Adrenal gland (tissue), 12 donors: Measurements from ENCODE around the gene ABO. TPM values are rescaled to one million over a fixed set of nuclear protein-coding genes. Genes with fewer than 3 reads are reported as not detected.
A peak's percentile ranks its signal among the peaks of the same experiment; 100 is the strongest.
"Not testable (repeated sequence)": the region's sequence is repeated elsewhere in the genome, so short reads cannot be mapped to it uniquely, and the experiment has no call there.

Experiments used
- DNase-seq, 7 donors: peaks; one replicate each; pipeline ENCODE4 v3.0.0-alpha.2; 2019 to 2020
- H3K27ac ChIP-seq, 5 donors: fragments of 200-600 bp; sonication (generic) in 4 of 5; 1 replicate in 3 of 5; 2 replicates in 2 of 5; pipeline versions ENCODE4 v1.5.1 to v1.8.0; 2016 to 2020; ENCODE audit warnings: mild to moderate bottlenecking in 1 of 5
- H3K27me3 ChIP-seq: fragments of 200-600 bp; 2 replicates; pipeline ENCODE4 v1.8.0; 2021
- H3K36me3 ChIP-seq, 2 donors: fragments of 200-600 bp; replicated peaks in 1 of 2; 1 replicate in 1 of 2; 2 replicates in 1 of 2; pipeline versions ENCODE4 v1.5.1 to v1.8.0; 2018 to 2022
- H3K4me1 ChIP-seq, 2 donors: fragments of 200-600 bp; replicated peaks in 1 of 2; 1 replicate in 1 of 2; 2 replicates in 1 of 2; pipeline versions ENCODE4 v1.5.1 to v1.8.0; 2018 to 2021
- H3K4me3 ChIP-seq, 4 donors: fragments of 200-600 bp; sonication (generic) in 3 of 4; one replicate each; pipeline ENCODE4 v1.5.1; 2016 to 2018
- H3K9me3 ChIP-seq, 3 donors: fragments of 200-600 bp; sonication (generic) in 1 of 3; replicated peaks in 1 of 3; 1 replicate in 2 of 3; 2 replicates in 1 of 3; pipeline versions ENCODE4 v1.5.1 to v1.8.0; 2016 to 2021
- POLR2A ChIP-seq, 2 donors: fragments of 450-650 bp; IDR thresholded peaks; one replicate each; pipeline ENCODE4 v1.6.1; 2017; ENCODE audit warnings: antibody characterized with exemption in 2 of 2, mild to moderate bottlenecking in 2 of 2, moderate library complexity in 1 of 2
- WGBS, 4 donors: extraction: QIAGEN DNeasy Blood & Tissue Kit in 2 of 4; methylation state at CpG; one replicate each; pipeline versions ENCODE4 v1.1.5 to v1.1.7; 2013 to 2017; 5-methylcytosine and 5-hydroxymethylcytosine counted together
- intact Hi-C, 2 donors: fragments of 100-400 bp; cut with DNase I; formaldehyde crosslinking; loops; one replicate each; pipeline versions ENCODE4 v1.14.1 to v1.15.0; 2022 to 2023
- polyA plus RNA-seq, 3 donors: library from polyadenylated mRNA; stranded (reverse); fragments of 200-250 nt in 2 of 3; fragments of 350-450 nt in 1 of 3; fragmentation: Illumina TruSeq in 1 of 3; extraction: RNeasy Lipid Tissue Mini Kit (QIAGEN cat#74804) in 1 of 3; gene quantifications; one replicate each; pipeline ENCODE4 v1.2.3, GENCODE V29; 2013 to 2014
- total RNA-seq, 9 donors: library from RNA; depleted of rRNA in 4 of 9; stranded (reverse); fragments of >200 nt in 4 of 9; fragments of 120-200 nt in 1 of 9; fragmentation: NEBNext Ultra II Directional in 1 of 9; extraction: Animal tissue kit (Norgen Biotek cat#: 25700) in 1 of 9; gene quantifications; one replicate each; pipeline versions ENCODE4 v1.1.0 to v1.2.4, GENCODE V29; 2013 to 2023
- TF ChIP-seq, protein P1 (sequence below), 6 experiments: fragments of 450-650 bp in 4 of 6; fragments of 200-600 bp in 2 of 6; sonication (generic) in 1 of 6; IDR thresholded peaks; 1 replicate in 5 of 6; 2 replicates in 1 of 6; pipeline versions ENCODE4 v1.5.1 to v1.8.0; 2016 to 2021; ENCODE audit warnings: antibody characterized with exemption in 6 of 6, mild to moderate bottlenecking in 2 of 6, moderate library complexity in 1 of 6
- donor health status: healthy with polysubstance abuse.
- donor health status: Bipolar disorder and iron deficiency.
- donor health status: DM: yes; HTN: yes; CAD: no.
- donor health status: DM: no; HTN: no; CAD: no.
- donor health status: DM: no; HTN: no; CAD: no.
- donor health status: DM: yes; HTN: yes; CAD: no.

The ABO gene
- total and polyA plus RNA-seq, 12 donors: 2.9 to 43.1 (median 18.6) TPM

- peak in 2 of 7 donors; percentile 7 to 39 for DNase-seq
- no peaks in the 10 kb centered on the region for H3K4me1 ChIP-seq
- WGBS, 4 donors: 83 to 88% (median 87%) methylated on average over 21 to 38 of the region's 38 CpGs
- no peak overlapping the region for H3K4me3 ChIP-seq
- H3K36me3 ChIP-seq: no peaks in the 10 kb centered on the region
- H3K27me3 ChIP-seq: peaks cover 2% of the 10 kb centered on the region
- H3K9me3 ChIP-seq: no peaks in the 10 kb centered on the region
- TF ChIP-seq POLR2A (IDR thresholded peaks at IDR 0.05): no peak
- TF ChIP-seq, protein P1, sequence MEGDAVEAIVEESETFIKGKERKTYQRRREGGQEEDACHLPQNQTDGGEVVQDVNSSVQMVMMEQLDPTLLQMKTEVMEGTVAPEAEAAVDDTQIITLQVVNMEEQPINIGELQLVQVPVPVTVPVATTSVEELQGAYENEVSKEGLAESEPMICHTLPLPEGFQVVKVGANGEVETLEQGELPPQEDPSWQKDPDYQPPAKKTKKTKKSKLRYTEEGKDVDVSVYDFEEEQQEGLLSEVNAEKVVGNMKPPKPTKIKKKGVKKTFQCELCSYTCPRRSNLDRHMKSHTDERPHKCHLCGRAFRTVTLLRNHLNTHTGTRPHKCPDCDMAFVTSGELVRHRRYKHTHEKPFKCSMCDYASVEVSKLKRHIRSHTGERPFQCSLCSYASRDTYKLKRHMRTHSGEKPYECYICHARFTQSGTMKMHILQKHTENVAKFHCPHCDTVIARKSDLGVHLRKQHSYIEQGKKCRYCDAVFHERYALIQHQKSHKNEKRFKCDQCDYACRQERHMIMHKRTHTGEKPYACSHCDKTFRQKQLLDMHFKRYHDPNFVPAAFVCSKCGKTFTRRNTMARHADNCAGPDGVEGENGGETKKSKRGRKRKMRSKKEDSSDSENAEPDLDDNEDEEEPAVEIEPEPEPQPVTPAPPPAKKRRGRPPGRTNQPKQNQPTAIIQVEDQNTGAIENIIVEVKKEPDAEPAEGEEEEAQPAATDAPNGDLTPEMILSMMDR (IDR thresholded peaks at IDR 0.05): no peak
- no peak overlapping the region for H3K27ac ChIP-seq
- intact Hi-C loops: no loop called here
Measured at GRCh38 chr9:133304477-133305377, 29.7 kb upstream of the ABO start.

DNA sequence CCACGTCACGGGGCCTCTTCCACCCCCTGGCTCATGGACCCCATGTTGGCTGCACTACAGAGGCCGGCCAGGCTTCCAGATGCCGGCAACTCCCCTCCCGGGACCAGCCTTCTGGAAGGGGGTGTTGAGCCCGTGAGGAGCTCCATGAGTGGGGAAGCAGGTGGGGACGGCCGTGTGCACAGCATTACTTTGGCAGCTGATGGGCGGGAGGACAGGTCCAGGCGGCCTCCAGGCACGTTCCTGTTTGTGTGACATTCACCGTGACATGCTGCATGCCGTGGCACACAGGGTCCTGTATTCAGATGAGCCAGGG lies 29.1 kb upstream of the ABO start:
- no peak overlapping the region for H3K4me3 ChIP-seq
- H3K4me1 ChIP-seq: no peaks in the 10 kb centered on the region
- DNase-seq: peak in 2 of 7 donors; percentile 7 to 21
- TF ChIP-seq POLR2A (IDR thresholded peaks at IDR 0.05): no peak
- intact Hi-C loops: no loop called here
- no peaks in the 10 kb centered on the region for H3K36me3 ChIP-seq
- no peaks in the 10 kb centered on the region for H3K27me3 ChIP-seq
- H3K9me3 ChIP-seq: no peaks in the 10 kb centered on the region
- H3K27ac ChIP-seq: no peak overlapping the region
- WGBS, 4 donors: 67 to 79% (median 72%) methylated on average over 8 to 13 of the region's 13 CpGs

DNA sequence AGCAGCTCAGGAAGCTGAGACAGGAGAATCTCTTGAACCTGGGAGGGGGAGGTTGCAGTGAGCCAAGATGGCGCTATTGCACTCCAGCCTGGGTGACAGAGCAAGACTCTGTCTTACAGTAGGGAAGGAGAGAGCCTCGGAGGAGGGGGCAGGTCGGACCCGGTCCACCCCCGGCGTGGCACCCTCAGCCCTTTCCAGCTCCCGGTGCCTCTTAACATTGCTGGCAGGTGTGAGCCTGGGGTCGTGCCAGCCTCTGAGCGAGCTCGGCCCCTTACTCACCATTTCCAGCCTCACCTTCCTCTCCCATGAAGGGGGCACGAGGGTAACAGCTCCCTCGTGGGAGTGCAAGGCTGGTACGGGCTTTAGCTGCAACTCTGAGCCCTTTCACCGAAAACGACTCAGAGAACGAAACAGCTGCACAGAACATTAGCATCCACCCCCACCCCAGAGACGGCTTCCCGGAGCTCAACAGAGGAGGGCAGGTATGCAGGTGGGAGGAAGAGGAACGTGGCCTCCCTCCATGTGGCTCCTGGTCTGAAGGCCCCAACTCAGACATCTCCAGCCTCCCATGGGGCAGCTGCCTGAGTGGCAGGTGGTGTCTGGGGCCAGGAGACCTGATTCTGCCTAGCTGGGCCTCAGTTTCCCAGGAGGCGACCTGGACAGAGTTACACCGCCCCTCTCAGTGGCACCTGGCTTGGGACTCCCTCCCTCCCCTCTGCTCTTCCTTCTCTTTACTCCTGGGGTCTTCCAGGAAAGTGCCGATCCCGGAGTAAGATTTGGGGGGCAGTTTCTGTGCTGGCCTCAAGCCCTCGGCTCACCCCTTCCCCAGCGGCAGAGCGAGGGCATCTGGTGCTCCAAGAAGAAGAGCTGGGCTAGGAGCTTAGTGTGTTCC lies 28.5 kb upstream of the ABO start:
- DNase-seq: peak in 2 of 7 donors; percentile 4 to 15
- intact Hi-C loops: no loop called here
- 72 to 84% (median 77%) methylated on average over 18 to 26 of the region's 26 CpGs for WGBS, 4 donors
- Histone ChIP-seq H3K36me3 (no peaks in the 10 kb centered on the region), H3K27ac (no peak overlapping the region), H3K27me3 (no peaks in the 10 kb centered on the region), H3K4me1 (no peaks in the 10 kb centered on the region), H3K4me3 (no peak overlapping the region), H3K9me3 (no peaks in the 10 kb centered on the region)
- TF ChIP-seq POLR2A (IDR thresholded peaks at IDR 0.05): no peak
- TF ChIP-seq, protein P1 (IDR thresholded peaks at IDR 0.05): no peak

- Histone ChIP-seq H3K4me1 (no peaks in the 10 kb centered on the region), H3K4me3 (no peak overlapping the region), H3K27ac (no peak overlapping the region), H3K9me3 (no peaks in the 10 kb centered on the region), H3K27me3 (no peaks in the 10 kb centered on the region), H3K36me3 (no peaks in the 10 kb centered on the region)
- peak in 2 of 7 donors; percentile 4 to 20 for DNase-seq
- intact Hi-C loops: no loop called here
- WGBS, 4 donors: 84 to 93% (median 85%) methylated on average over 11 to 13 of the region's 13 CpGs
- TF ChIP-seq, protein P1 (IDR thresholded peaks at IDR 0.05): no peak
- TF ChIP-seq POLR2A (IDR thresholded peaks at IDR 0.05): no peak
Measured at GRCh38 chr9:133301253-133302230, 26.5 kb upstream of the ABO start.

GRCh38 chr9:133299996-133300395 lies 25.0 kb upstream of the ABO start:
- H3K36me3 ChIP-seq, H3K27ac ChIP-seq, H3K4me1 ChIP-seq, intact Hi-C loops, H3K9me3 ChIP-seq, H3K27me3 ChIP-seq, H3K4me3 ChIP-seq: not testable (repeated sequence)
- peak in 1 of 7 donors; percentile 4 for DNase-seq
- WGBS, 4 donors: 75 to 80% (median 77%) methylated on average over 9 to 16 of the region's 16 CpGs
